D341Med (cell line): ENCODE data around the gene TRAPPC3.
A peak's percentile ranks its signal among the peaks of the same experiment; 100 is the strongest.

Source experiments
- DNase-seq: peaks from one replicate; pipeline ENCODE4 v3.0.0; 2012; ENCODE audit warnings: low spot score

Gene TRAPPC3

DNA sequence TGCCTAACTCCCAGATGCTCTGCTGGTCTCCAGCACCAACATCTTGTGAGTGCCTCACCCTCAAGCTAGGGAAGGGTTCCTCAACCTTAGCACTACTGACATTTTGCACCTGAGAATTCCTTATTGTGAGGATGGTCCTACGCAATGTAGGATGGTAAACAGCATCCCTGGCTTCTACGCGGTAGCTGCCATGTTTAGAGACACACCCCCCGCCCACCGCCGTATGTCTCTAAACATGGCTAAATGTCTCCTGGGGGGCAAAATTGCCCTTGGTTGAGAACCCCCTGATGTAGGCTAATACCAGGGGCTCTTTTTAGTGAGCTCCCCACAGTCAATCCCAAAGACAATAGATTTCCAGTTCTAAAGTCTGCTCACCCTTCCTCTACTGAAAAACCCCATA lies 4.2 kb upstream of the TRAPPC3 start:
- DNase-seq, result no peak

DNA sequence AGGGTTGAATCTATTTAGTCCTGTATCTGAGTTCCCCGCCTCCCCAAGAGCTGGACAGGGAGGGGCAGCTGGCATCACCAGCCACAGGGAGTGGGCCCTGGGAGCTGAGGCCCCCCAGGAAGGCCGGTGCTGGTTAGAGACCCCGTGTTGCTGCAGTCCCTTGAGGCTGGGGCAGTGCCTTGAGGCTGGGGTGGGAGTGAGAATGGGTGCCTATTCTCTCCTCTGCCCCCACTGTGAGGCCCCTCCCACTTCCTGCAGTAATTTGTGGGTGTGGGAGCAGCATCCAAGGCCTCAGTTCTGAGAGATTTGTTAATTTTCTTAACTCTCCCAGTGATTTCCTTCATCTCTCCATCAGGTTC lies 2.5 kb upstream of the TRAPPC3 start:
- no peak for DNase-seq

DNA sequence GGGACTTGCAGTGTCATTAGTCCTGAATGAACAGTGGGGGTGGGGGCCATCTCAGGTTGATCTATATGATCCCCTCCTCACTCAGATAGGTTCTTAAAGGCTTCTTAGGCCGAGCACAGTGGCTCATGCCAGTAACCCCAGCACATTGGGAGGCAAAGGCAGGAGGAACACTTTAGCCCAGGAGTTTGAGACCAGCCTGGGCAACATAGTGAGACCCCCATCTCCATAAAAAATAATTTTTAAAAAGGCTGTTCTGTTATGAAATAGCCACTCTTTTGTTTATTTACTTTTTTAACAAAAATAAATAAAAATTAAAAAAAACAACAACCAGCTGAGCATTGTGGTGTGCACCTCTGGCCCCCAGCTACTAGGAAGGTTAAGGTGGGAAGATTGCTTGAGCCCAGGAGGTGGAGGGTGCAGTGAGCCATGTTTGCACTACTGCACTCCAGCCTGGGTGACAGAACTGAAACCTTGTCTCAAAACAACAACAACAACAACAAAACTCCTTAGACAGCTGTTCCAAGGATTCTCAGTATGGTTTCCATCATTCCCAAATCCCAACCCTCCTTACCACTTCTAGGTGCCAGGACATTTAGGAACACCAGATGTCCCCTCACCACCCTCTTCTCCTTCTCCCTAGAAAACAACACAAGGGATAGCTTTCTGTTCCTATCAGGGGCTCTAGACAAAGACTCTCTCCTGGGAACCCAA lies 2.0 kb upstream of the TRAPPC3 start:
- DNase-seq, result no peak

DNA sequence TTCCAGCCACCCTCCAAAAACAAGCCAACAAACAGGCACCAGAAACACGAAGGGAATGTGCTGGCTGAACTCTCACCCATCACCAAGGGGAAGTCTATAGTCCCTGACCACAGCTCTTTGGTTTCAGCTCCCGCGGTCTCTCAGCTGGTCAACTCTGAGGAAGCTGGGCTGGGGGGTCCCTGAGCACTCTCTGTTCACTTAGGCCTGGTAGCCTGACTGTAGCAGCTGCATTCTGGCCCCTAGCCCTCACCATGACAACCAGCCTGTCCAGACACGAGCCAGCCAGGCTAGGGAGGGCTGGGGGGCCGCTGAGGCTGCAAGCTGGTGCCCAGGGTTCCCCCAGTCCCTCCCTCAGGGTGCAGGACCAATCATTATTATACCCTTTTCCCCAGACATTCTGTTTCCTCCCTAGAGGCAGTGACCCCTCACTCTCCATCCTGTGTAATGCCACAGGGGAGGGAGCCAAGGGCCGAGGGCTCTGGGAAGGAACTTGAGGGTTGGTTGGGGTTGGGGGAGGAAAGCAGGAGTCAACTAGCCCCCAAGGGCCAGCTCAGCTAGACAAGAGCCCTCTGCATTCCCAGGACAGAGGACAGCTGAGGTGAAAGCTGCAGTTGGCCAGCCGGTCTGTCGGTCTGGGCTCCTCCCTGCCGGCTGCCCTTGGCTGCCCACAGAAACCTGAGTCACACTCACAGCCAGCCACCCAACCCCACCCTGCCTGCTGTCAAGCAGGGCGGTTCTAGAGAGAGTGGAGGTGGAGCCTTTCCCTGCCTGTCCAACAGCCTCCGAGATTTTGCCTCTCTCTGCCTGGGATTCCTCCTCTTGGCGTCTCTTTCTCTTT lies 1.2 kb upstream of the TRAPPC3 start:
- peak; percentile 81 for DNase-seq

DNA sequence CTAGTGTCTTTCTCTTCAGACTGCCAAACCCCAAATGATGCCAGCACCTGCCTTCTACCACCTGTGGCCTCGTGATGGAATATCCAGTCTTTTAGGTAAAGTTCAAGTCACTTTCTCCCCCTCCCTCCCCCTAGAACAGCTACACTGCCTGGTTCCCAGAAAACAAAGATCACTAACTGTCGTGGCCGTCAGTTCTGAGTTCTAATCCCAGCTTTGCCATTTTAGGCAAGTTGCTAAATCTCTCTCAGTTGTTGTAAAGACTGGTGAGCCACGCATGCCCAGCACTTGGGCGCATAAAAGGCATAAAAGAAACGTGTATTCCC lies 648 bp upstream of the TRAPPC3 start:
- DNase-seq, result no peak

DNA sequence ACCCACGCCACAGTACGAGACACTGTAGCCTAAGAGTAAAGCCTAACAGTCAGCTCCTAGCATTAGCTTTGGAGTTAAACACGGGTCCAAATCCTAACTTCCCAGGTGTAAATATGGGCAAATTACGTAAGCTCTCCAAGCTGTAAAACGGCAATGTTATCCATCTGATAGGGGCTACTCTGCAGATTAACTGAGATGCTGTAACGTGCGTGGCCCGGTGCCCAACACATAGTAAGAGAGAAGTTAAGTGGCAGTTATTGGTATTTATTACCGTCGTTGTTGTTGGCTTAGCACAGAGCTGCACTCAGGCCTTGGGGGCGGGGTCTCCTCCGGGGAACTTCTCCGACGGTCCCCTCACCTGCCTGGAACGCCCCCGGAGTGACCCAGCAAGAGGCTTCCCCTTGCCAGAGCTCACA lies 457 bp downstream of the TRAPPC3 start:
- DNase-seq, result no peak

DNA sequence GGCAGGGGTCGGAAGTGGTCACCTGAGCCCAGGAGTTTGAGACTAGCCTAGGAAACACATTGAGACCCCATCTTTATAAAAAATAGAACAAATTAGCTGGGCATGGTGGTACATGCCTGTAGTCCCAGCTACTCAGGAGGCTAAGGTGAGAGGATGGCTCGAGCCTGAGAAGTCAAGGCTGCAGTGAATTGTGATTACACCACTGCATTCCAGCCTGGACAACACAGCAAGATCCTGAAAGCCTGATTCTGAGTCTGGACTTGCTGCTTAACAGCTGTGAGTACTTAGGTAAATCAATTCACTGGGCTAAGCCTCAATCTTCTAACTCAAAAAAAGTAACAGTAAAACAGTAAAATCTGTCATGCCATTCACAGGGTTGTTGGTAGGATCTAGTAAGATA lies 4.9 kb downstream of the TRAPPC3 start:
- no peak for DNase-seq

DNA sequence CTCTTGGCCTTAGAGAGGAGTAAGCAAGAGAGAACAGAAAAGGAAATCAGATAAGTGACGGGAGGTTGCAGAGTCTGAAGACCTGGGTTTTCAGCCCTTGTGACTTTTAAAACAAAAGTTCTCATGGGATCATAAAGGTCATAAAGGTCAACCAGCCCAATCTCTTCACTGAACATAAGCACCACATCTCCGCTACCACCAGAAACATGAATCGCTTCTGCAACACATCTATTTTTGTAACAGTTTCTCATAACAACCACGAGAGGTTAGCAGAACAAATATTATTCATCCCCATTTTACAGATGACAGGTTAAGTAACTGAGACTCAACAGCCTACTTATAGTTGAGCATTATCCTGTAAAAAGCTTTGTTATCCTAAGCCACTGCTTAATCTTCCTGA lies 5.9 kb downstream of the TRAPPC3 start:
- DNase-seq, result no peak

DNA sequence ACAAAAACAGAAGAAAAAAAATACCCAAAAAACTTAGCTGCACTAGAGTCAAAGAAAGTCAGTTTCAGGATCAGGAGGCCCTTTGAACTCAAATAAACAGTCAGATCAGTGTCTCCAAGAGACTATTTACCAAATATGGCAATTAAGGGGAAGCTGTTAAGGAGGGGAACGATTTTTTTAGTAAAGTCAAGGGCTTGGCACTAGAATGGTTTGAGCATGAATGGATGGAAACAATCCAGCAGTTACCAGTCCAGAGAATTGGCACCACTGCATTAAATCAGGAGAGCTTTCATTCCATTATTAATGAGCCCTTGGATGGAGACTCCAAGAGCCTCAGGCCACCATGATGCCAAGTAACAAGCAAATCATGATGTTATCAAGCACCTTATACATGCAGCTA lies 7.2 kb downstream of the TRAPPC3 start:
- DNase-seq, result no peak

DNA sequence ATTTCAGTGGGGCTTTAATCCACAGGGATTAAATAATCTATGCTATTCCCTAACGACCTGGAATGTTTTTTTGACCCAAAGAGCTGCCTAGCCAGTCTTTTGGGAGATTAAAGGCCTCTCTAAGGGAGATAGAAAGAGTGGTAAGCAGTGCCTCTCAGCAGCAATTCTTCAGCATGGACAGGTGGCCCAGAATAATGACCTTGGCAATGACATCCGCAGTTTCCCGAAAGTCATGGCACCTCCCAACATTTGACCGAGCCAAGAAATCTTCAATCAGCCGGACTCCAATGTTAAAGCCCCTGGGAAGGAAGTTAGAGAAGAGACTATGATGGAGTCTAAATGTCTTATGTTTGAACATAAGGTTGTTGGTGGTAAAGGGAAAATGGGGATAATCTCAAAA lies 9.8 kb downstream of the TRAPPC3 start:
- no peak for DNase-seq

DNA sequence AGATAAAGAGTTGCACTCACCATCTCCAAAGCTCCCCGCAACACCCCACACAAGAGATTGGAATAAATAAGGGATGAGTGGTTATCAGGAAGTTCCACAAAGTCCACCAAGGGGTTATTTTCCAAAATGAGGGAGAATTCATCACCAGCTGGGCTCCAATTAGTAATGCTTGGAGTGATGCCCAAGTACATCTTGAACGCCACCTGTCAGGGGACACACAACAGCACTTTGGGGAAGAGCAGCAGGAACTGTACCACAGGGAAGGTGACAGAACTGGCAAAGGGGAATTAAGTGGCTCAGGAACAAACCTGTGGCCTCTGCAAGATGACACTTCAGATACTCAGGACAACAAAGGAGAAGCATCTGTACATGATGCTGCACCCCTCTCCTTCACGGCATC lies 11.5 kb downstream of the TRAPPC3 start:
- no peak for DNase-seq

DNA sequence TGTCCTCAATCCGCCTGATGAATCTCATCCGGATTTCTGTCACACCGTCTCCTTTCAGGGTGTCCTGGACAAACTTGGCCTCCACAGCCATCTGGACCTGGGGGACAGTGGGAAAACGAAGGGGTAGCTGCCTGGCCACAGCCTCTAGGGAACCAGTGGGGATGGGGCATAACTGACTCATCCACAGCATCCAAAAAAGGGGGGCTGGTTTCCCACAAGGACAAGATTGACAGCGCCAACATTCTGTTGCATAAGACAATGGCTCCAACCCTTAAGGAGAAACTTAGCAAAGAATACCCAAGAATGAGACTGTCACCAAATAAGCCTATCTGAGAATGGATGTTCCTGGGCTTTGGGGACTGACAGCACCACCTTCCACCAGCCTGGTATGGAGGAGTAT lies 12.1 kb downstream of the TRAPPC3 start:
- no peak for DNase-seq

DNA sequence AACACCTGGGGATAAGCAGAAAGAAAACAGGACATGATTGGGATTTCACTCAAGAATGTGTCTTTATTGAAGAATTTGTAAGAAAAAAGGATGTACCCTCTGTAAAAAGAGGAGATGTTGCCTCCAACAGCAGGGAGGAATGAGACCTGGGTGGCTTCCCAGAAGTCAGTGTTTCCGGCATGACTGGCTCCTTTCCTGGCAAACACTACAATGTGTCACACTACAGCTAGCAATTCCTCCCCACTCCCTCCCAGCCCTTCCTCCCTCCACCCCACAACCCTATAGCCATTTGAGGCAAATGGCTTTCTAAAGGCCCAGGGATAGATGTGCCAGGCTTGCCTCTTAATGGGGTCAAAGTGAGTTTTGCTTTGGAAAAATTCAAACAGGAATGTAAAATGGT lies 12.8 kb downstream of the TRAPPC3 start:
- no peak for DNase-seq

DNA sequence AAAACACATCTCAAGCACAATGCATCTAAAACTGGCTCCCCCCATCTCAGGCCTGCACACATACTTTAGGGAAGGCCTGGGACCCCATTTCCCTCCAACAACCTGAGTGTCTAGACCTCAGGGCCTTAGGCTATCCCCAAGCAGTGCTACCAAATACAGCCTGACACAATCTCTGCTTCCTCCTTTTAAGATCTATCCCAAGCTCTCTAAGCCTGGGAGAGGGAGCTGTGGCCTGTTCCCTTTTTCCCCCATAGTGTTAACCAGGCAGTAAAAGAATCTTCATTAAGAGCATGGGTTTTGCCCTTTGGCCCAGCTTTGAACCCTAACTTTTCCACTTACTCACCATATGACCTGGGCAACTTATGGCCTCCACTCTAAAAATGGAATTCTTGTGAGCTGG lies 13.5 kb downstream of the TRAPPC3 start:
- DNase-seq, result no peak

DNA sequence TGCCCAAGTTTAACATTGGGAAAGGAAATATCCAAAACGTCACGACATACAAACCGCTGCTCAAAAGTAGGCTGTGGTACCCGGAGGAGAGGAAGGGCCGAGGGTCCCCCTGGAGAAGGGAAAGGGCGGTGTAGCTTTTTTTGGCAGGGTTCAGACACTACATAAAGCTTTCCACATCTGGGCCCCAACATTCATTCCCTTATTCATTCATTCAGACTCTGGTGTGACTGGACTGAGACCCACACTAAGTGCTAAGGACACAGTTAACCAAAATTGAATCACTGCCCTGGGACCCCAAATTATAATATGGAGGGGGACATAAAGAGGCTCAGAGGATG lies 14.0 kb downstream of the TRAPPC3 start:
- no peak for DNase-seq

DNA sequence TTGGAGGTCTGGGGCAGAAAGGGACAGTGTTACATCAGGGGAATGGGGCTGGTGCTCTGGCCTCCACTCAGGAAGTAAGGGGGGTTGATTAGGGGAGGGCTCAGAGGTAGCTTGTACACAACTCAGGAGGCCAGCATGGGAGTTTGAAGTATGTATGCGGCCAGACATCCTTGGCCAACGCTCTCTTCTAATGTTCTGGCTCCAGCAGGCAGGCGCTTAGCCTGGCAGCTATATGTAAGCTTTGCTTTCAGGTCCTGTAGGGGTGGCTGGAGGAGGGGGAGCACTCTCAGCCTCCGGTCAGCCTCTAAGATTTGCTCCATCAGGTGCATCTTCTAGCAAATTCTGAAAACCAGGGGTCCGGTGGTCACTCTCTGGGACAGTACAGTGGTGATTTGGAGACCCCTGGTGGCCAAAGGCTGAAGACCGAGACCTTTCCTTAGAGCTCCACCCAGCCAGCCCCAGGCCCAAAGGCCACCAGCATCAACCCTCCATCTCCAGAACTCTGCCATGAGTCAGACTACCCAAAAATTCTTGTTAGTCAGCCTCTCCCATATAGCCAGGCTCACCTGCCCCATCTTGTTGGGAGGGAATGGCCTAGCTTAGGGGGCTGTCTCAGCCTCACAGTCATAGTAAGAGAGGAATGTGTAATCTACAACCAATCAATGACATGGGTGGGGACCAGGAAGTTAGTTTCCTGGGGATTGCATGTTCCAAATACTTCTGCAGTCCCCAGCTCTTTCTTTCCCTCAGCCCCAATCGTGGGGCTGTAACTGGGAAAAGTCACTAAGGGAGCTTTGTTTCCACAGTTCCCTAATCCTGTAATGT lies 14.6 kb downstream of the TRAPPC3 start:
- DNase-seq, result peak; percentile 77

DNA sequence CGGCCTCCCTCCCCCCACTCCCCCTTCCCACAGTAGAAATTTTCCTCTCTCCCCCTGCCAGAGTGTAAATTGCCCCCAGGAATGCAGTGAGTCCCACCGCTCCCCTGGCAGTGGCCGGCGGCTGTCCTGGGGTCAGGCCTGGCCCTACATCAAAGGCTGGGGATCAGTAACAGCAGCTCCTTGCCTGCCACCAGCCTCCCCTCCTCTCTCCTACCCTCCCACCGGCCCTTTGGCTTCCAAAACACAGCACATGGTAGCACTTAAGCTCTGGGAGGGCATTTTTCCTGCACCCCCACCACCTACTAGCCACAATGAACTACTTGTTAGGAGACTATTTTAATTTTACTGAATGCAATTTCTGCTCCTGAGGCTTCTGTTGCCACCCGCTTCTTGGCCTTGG lies 15.3 kb downstream of the TRAPPC3 start:
- DNase-seq, result peak; percentile 20

DNA sequence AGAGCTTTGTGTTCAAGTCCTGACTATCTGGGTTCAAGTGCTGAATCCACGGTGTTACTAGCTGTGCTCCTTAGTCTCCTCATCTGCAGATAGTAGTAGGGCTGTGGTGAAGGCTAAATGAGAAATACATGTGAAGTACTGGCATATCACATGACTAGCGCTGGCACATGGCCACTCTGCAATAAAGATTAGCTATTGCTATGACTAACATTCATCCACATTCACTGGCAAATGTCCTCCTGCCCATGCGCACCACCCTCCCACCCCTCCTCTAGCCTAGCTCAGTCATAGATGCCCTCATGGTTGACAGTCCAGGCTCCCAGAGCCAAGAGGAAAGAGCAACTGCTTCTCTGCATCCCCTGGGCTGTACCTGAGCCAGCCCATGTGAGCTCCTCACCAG lies 15.8 kb downstream of the TRAPPC3 start:
- no peak for DNase-seq

DNA sequence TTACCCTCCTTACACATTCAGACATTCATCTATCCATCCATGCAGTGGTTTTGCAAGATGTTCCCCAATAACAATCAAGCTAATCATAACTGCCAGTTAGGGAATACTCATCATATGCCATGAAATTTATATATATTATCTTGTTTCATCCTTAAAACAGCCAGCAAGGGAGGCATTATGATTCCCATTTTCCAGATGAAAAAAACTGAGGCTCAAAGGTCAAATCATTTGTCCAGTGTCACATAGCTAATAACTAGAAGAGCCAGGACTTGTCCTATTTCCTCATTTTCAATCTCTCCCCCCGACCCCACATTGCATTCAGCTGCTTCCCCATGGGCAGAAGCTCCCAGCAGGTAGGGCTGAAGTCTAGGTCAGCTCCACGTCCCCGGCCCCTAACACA lies 17.3 kb downstream of the TRAPPC3 start:
- no peak for DNase-seq

DNA sequence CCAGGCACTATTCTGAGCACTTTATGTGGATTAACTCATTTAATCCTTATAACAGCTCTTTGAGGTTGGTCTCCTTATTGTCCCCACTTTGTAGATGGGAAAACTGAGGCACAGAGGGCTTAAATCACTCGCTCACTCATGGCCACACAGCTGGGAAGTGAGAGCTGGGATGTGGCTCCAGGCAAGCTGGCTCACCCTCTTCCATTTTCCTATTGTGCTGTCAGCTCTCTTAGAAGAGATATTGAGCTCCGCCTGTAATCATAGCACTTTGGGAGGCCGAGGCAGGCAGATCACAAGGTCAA lies 20.4 kb downstream of the TRAPPC3 start:
- DNase-seq, result no peak

DNA sequence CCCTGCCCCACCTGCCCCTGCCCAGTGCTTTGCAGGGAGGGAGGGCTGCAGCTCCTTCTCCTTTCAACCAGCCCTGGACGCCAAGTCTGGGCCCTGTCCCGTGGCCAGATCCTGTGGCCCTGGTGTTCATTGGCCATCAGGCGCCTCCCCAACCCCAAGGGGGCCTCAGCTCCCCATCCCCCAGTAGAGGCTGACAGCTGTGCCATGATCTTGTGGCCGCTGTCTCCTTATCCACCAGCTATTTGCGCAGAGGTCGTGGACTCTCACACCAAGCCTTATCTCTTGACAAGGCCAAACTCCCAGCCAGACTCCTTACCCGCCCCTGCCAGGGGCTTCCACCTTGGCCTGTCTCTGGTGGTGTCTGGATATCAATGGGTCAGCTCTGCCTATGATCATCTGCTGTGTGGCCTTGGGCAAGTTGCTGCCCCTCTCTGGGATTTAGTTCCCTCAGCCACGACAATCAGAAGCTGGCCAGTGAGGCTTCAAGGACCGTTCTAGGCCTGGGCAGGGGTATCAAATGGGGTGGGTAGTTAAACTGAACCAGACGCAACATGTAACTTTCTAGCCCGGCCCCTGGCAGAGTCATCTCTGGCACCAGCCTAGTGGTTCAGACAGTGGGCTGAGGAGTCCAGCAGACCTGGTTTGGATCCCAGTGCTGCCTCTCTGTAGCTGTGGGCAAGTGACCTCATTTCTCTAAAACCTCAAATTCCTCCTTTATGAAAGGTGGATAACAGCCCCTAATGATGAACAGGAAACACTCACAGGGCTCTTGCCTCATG lies 21.0 kb downstream of the TRAPPC3 start:
- no peak for DNase-seq

DNA sequence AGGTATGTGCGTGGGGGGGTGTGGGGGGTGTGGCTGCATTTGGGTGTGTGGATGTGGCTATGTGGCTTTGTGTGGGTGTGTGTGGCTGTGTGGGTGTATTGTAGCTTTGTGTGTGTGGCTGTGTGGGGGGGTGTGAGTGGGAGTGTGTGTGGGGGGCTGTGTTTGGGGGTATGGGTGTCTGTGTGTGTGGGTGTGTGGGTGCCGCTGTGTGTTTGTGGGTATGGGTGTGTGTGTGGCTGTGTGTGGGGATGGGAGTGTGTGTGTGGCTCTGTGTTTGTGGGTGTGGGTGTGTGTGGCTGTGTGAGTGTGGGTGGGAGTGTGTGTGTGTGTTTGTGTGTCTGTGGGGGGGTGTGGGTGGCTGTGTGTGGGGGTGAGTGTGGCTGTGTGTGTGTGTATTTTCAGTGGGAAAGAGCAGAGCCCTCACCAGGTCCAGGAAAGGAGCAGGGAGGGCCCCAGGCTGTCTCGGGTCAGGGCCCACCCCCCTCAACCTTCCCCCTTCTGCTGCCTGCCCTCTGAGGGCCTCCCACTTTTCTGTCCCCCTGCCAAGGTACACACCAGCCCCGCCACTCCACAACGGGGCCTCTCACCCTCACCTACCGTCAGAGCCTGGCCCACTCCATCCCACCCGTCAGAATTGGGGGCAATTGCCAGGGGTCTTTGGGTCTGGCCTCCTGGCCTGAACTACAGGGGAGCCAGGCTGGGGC lies 22.3 kb downstream of the TRAPPC3 start:
- no peak for DNase-seq
